Tibial nerve (tissue), 4 donors: Measurements from ENCODE around the gene TSNAXIP1.

ENCODE experiments used
- CTCF ChIP-seq, 5 experiments: fragments of 200-600 bp in 3 of 5; fragments of 450-650 bp in 2 of 5; sonication (generic) in 3 of 5; IDR thresholded peaks; one replicate each; pipeline ENCODE4 v1.5.1; 2016 to 2019; ENCODE audit warnings: antibody characterized with exemption in 5 of 5, mild to moderate bottlenecking in 3 of 5, moderate library complexity in 2 of 5
- EP300 ChIP-seq, 2 donors: sonication (generic); formaldehyde crosslinking; IDR thresholded peaks; one replicate each; pipeline ENCODE4 v1.6.1; 2017; ENCODE audit warnings: antibody characterized with exemption in 2 of 2, mild to moderate bottlenecking in 1 of 2
- POLR2A ChIP-seq, 2 donors: fragments of 450-650 bp; IDR thresholded peaks; one replicate each; pipeline ENCODE4 v1.6.1; 2017; ENCODE audit warnings: antibody characterized with exemption in 2 of 2, mild to moderate bottlenecking in 2 of 2, moderate library complexity in 2 of 2

- TF ChIP-seq CTCF (IDR thresholded peaks at IDR 0.05) (no peak), POLR2A (IDR thresholded peaks at IDR 0.05) (no peak), EP300 (IDR thresholded peaks at IDR 0.05) (no peak)
Observed at GRCh38 chr16:67762385-67762784, 44.3 kb upstream of the TSNAXIP1 start.
